Transverse colon (tissue), 4 donors: Measurements from ENCODE around the gene S100A7. TPM values are rescaled to one million over a fixed set of nuclear protein-coding genes. Genes with fewer than 3 reads are reported as not detected.

Experiments
- DNase-seq: peaks from one replicate; pipeline ENCODE4 v3.0.0-alpha.2; 2019
- H3K27ac ChIP-seq, 4 donors: fragments of 200-600 bp; sonication (generic); 2 replicates each; pipeline ENCODE4 v1.5.1; 2016 to 2018; ENCODE audit warnings: inconsistent platforms in 4 of 4
- H3K27me3 ChIP-seq: fragments of 200-600 bp; sonication (generic); 2 replicates; pipeline ENCODE4 v1.5.1; 2017; ENCODE audit warnings: inconsistent platforms
- H3K36me3 ChIP-seq, 4 donors: fragments of 200-600 bp; sonication (generic); 2 replicates each; pipeline ENCODE4 v1.5.1; 2017 to 2019; ENCODE audit warnings: inconsistent platforms in 4 of 4
- H3K4me1 ChIP-seq, 4 donors: fragments of 200-600 bp; sonication (generic); 2 replicates each; pipeline ENCODE4 v1.5.1; 2017 to 2020; ENCODE audit warnings: inconsistent platforms in 4 of 4
- H3K4me3 ChIP-seq, 4 donors: fragments of 200-600 bp; sonication (generic); 1 replicate in 1 of 4; 2 replicates in 3 of 4; pipeline versions ENCODE4 v1.5.1 to v1.6.1; 2017 to 2019; ENCODE audit warnings: inconsistent platforms in 4 of 4
- H3K9me3 ChIP-seq, 2 donors: fragments of 200-600 bp; sonication (generic); 2 replicates each; pipeline ENCODE4 v1.5.1; 2017 to 2019; ENCODE audit warnings: inconsistent platforms in 2 of 2
- CTCF ChIP-seq, 5 experiments: fragments of 200-600 bp in 3 of 5; fragments of 450-650 bp in 2 of 5; sonication (generic) in 3 of 5; IDR thresholded peaks; 1 replicate in 2 of 5; 2 replicates in 3 of 5; pipeline ENCODE4 v1.5.1; 2016 to 2017; ENCODE audit warnings: antibody characterized with exemption in 5 of 5, inconsistent platforms in 3 of 5, mild to moderate bottlenecking in 2 of 5, moderate library complexity in 1 of 5
- EP300 ChIP-seq: sonication (generic); formaldehyde crosslinking; IDR thresholded peaks from one replicate; pipeline ENCODE4 v1.6.1; 2017; ENCODE audit warnings: antibody characterized with exemption, low read depth
- POLR2A ChIP-seq: fragments of 450-650 bp; IDR thresholded peaks from one replicate; pipeline ENCODE4 v1.6.1; 2016; ENCODE audit warnings: antibody characterized with exemption, mild to moderate bottlenecking, moderate library complexity
- POLR2AphosphoS5 ChIP-seq, 3 donors: sonication (generic); formaldehyde crosslinking; IDR thresholded peaks; one replicate each; pipeline ENCODE4 v1.6.1; 2016; ENCODE audit warnings: antibody characterized with exemption in 3 of 3
- WGBS, 2 donors: methylation state at CpG; one replicate each; pipeline ENCODE4 v1.1.5; 2018; ENCODE audit warnings: low coverage in 1 of 2; 5-methylcytosine and 5-hydroxymethylcytosine counted together
- in situ Hi-C, 4 donors: fragments of 200-750 bp; cut with MboI; loops; one replicate each; pipeline versions ENCODE4 v1.15.0 to v1.15.1; 2017; ENCODE audit warnings: low sequenced_read_pairs in 3 of 4, low pct_ligation_motif_present in 1 of 4, low pct_unique_long_range_greater_than_20kb in 1 of 4
- intact Hi-C: fragments of 100-400 bp; cut with DNase I; formaldehyde crosslinking; loops from one replicate; pipeline ENCODE4 v1.15.1; 2023; ENCODE audit warnings: low total_unique reads
- total RNA-seq, 4 donors: library from RNA; depleted of rRNA; stranded (reverse); fragments of >200 nt; gene quantifications; one replicate each; pipeline ENCODE4 v1.1.0, GENCODE V29; 2016

S100A7 gene
- total RNA-seq, 4 donors from 2014 or later: not detected

GRCh38 chr1:153506831-153507413 lies 46.5 kb upstream of the S100A7 start:
- Histone ChIP-seq H3K27ac (peak overlapping the region; percentile 68 to 79 (median 77)), H3K36me3 (no peaks in the 10 kb centered on the region), H3K4me1 (peaks cover 0 to 21% (median 7%) of the 10 kb centered on the region in 4 donors), H3K27me3 (no peaks in the 10 kb centered on the region), H3K9me3 (no peaks in the 10 kb centered on the region), H3K4me3 (no peak overlapping the region)
- TF ChIP-seq POLR2AphosphoS5 (IDR thresholded peaks at IDR 0.05) (peak; percentile 82 to 91 (median 91)), EP300 (no peak)
- peak; percentile 67 for DNase-seq
- intact Hi-C loops (no loop called here), in situ Hi-C loops (loop anchor here in 3 of 4 donors (10.0 to 25.0 kb wide), 3 partner anchors 230 to 480 kb away; partner anchors contain the start of genes JTB (in 3 of the 3), RAB13 (in 3 of the 3), RPS27 (in 3 of the 3) and INTS3 (in 1 of the 3))
- WGBS, 2 donors: 52% methylated on average over 7 of the region's 7 CpGs; no CpG with 5 or more reads in 1 of the 2 donors

- WGBS, 2 donors: 89% methylated on average over 5 of the region's 5 CpGs; no CpG with 5 or more reads in 1 of the 2 donors
- H3K4me1 ChIP-seq: peaks cover 0 to 18% (median 7%) of the 10 kb centered on the region in 4 donors
- in situ Hi-C loops: loop anchor here in 3 of 4 donors (10.0 to 25.0 kb wide), 3 partner anchors 231 to 481 kb away; partner anchors contain the start of genes JTB (in 3 of the 3), RAB13 (in 3 of the 3), RPS27 (in 3 of the 3) and INTS3 (in 1 of the 3)
Measured at GRCh38 chr1:153506386-153506785, 45.9 kb upstream of the S100A7 start.

GRCh38 chr1:153505576-153505975 lies 45.1 kb upstream of the S100A7 start:
- 95% methylated on average over 1 of the region's 1 CpG; no CpG with 5 or more reads in 1 of the 2 donors for WGBS, 2 donors
- H3K27me3 ChIP-seq: no peaks in the 10 kb centered on the region
- no peaks in the 10 kb centered on the region for H3K36me3 ChIP-seq
- DNase-seq: no peak
- in situ Hi-C loops (loop anchor here in 3 of 4 donors (10.0 to 25.0 kb wide), 3 partner anchors 232 to 482 kb away; partner anchors contain the start of genes JTB (in 3 of the 3), RAB13 (in 3 of the 3), RPS27 (in 3 of the 3) and INTS3 (in 1 of the 3)), intact Hi-C loops (no loop called here)
- peak overlapping the region in 3 of 4 donors; percentile 76 to 79 (median 78) for H3K27ac ChIP-seq
- H3K9me3 ChIP-seq: no peaks in the 10 kb centered on the region
- H3K4me1 ChIP-seq: peaks cover 0 to 10% (median 7%) of the 10 kb centered on the region in 4 donors
- no peak overlapping the region for H3K4me3 ChIP-seq
- TF ChIP-seq POLR2AphosphoS5 (IDR thresholded peaks at IDR 0.05) (no peak), CTCF (IDR thresholded peaks at IDR 0.05) (no peak), EP300 (no peak), POLR2A (no peak)

More at GRCh38 chr1:153506386-153506785, 45.9 kb upstream of the S100A7 start:
- DNase-seq: no peak
- H3K4me3 ChIP-seq: no peak overlapping the region
- peak overlapping the region; percentile 26 to 79 (median 77) for H3K27ac ChIP-seq
- H3K9me3 ChIP-seq: no peaks in the 10 kb centered on the region
- no peaks in the 10 kb centered on the region for H3K27me3 ChIP-seq
- no peaks in the 10 kb centered on the region for H3K36me3 ChIP-seq
- no peak for TF ChIP-seq EP300
- TF ChIP-seq POLR2AphosphoS5 (IDR thresholded peaks at IDR 0.05): no peak
- TF ChIP-seq CTCF (IDR thresholded peaks at IDR 0.05): no peak
- TF ChIP-seq POLR2A: no peak
- intact Hi-C loops: no loop called here

- intact Hi-C loops: no loop called here
- H3K4me1 ChIP-seq: peaks cover 0 to 10% (median 7%) of the 10 kb centered on the region in 4 donors
- no peaks in the 10 kb centered on the region for H3K27me3 ChIP-seq
- H3K36me3 ChIP-seq: no peaks in the 10 kb centered on the region
- H3K27ac ChIP-seq: no peak overlapping the region
- no peaks in the 10 kb centered on the region for H3K9me3 ChIP-seq
- WGBS, 2 donors: 79 to 90% methylated on average over 2 to 3 of the region's 3 CpGs
- TF ChIP-seq CTCF (IDR thresholded peaks at IDR 0.05) (no peak), POLR2AphosphoS5 (IDR thresholded peaks at IDR 0.05) (no peak), POLR2A (no peak), EP300 (no peak)
- H3K4me3 ChIP-seq: no peak overlapping the region
- DNase-seq: no peak
- in situ Hi-C loops: loop anchor here in 3 of 4 donors (10.0 to 25.0 kb wide), 3 partner anchors 234 to 484 kb away; partner anchors contain the start of genes JTB (in 3 of the 3), RAB13 (in 3 of the 3), RPS27 (in 3 of the 3) and INTS3 (in 1 of the 3)
Measured at GRCh38 chr1:153503766-153504165, 43.3 kb upstream of the S100A7 start.
